H9 (cell line): ENCODE data around the gene DHODH. TPM values are rescaled to one million over a fixed set of nuclear protein-coding genes. Genes with fewer than 3 reads are reported as not detected.

ENCODE experiments used
- DNase-seq: peaks from one replicate; pipeline ENCODE4 v3.0.0-alpha.2; 2017
- H2AFZ ChIP-seq: one replicate; pipeline ENCODE4 v1.6.1; 2013; ENCODE audit warnings: mild to moderate bottlenecking, low read length, control low read depth, moderate library complexity
- H2AK5ac ChIP-seq: 2 replicates; pipeline ENCODE4 v1.6.1; 2013; ENCODE audit warnings: low read length, control low read depth, mixed read lengths; ENCODE audit not compliant: insufficient read length
- H2BK120ac ChIP-seq: one replicate; pipeline ENCODE4 v1.6.1; 2013; ENCODE audit warnings: low read depth, mild to moderate bottlenecking, low read length, control low read depth, inconsistent platforms; ENCODE audit not compliant: poor library complexity, severe bottlenecking
- H2BK12ac ChIP-seq: 2 replicates; pipeline ENCODE4 v1.6.1; 2013; ENCODE audit warnings: low read length, control low read depth, mixed read lengths, low read depth; ENCODE audit not compliant: insufficient read length
- H2BK15ac ChIP-seq: 2 replicates; pipeline ENCODE4 v1.6.1; 2013; ENCODE audit warnings: low read depth, low read length, control low read depth
- H2BK20ac ChIP-seq: one replicate; pipeline ENCODE4 v1.6.1; 2013; ENCODE audit warnings: low read depth, mild to moderate bottlenecking, low read length, control low read depth, inconsistent platforms; ENCODE audit not compliant: poor library complexity, severe bottlenecking
- H2BK5ac ChIP-seq: 2 replicates; pipeline ENCODE4 v1.6.1; 2013; ENCODE audit warnings: low read length, control low read depth, mixed read lengths; ENCODE audit not compliant: insufficient read length
- H3K14ac ChIP-seq: 2 replicates; pipeline ENCODE4 v1.6.1; 2013; ENCODE audit warnings: low read length, control low read depth; ENCODE audit not compliant: insufficient read depth
- H3K18ac ChIP-seq: 2 replicates; pipeline ENCODE4 v1.6.1; 2013; ENCODE audit warnings: low read depth, mild to moderate bottlenecking, mixed read lengths, low read length, control low read depth; ENCODE audit not compliant: insufficient read length
- H3K23ac ChIP-seq: 2 replicates; pipeline ENCODE4 v1.6.1; 2013; ENCODE audit warnings: low read length, control low read depth, mixed read lengths, low read depth; ENCODE audit not compliant: insufficient read length
- H3K23me2 ChIP-seq: 2 replicates; pipeline ENCODE4 v1.6.1; 2013; ENCODE audit warnings: low read depth, mild to moderate bottlenecking, mixed read lengths, low read length, control low read depth; ENCODE audit not compliant: insufficient read length, poor library complexity, severe bottlenecking
- H3K27ac ChIP-seq: 2 replicates; pipeline ENCODE4 v1.5.1; 2013; ENCODE audit warnings: low read length, control low read depth, mixed read lengths, low read depth; ENCODE audit not compliant: insufficient read length
- H3K27me3 ChIP-seq: 2 replicates; pipeline ENCODE4 v1.6.1; 2013; ENCODE audit warnings: low read length, control low read depth, inconsistent platforms; ENCODE audit not compliant: insufficient read depth
- H3K4ac ChIP-seq: 2 replicates; pipeline ENCODE4 v1.6.1; 2013; ENCODE audit warnings: low read depth, mild to moderate bottlenecking, control low read depth, inconsistent platforms, low read length, moderate library complexity
- H3K4me1 ChIP-seq: 2 replicates; pipeline ENCODE4 v1.6.1; 2013; ENCODE audit warnings: low read length, control low read depth, inconsistent platforms; ENCODE audit not compliant: insufficient read depth
- H3K4me2 ChIP-seq: 2 replicates; pipeline ENCODE4 v1.6.1; 2013; ENCODE audit warnings: low read length, control low read depth, mixed read lengths; ENCODE audit not compliant: insufficient read length, insufficient read depth
- H3K56ac ChIP-seq: 2 replicates; pipeline ENCODE4 v1.6.1; 2013; ENCODE audit warnings: low read depth, mild to moderate bottlenecking, mixed read lengths, low read length, control low read depth; ENCODE audit not compliant: insufficient read length
- H3K79me1 ChIP-seq: 2 replicates; pipeline ENCODE4 v1.6.1; 2013; ENCODE audit warnings: low read depth, mild to moderate bottlenecking, moderate library complexity, low read length, control low read depth, inconsistent platforms; ENCODE audit not compliant: insufficient read depth, poor library complexity, severe bottlenecking
- H3K79me2 ChIP-seq: 2 replicates; pipeline ENCODE4 v1.6.1; 2013; ENCODE audit warnings: low read length, control low read depth, inconsistent platforms; ENCODE audit not compliant: insufficient read depth
- H3K9ac ChIP-seq: 2 replicates; pipeline ENCODE4 v1.6.1; 2013; ENCODE audit warnings: low read length, control low read depth, mixed read lengths; ENCODE audit not compliant: insufficient read length; ENCODE audit errors: extremely low read depth
- H3K9me3 ChIP-seq: one replicate; pipeline ENCODE4 v1.6.1; 2013; ENCODE audit warnings: low read depth, low read length, inconsistent platforms; ENCODE audit not compliant: control insufficient read depth
- H3T11ph ChIP-seq: one replicate; pipeline ENCODE4 v1.6.1; 2013; ENCODE audit warnings: mild to moderate bottlenecking, low read length, control low read depth, inconsistent platforms
- H4K20me1 ChIP-seq: one replicate; pipeline ENCODE4 v1.6.1; 2013; ENCODE audit not compliant: control insufficient read depth, insufficient read length, insufficient read depth
- H4K5ac ChIP-seq: 2 replicates; pipeline ENCODE4 v1.6.1; 2013; ENCODE audit warnings: low read depth, mild to moderate bottlenecking, mixed read lengths, low read length, control low read depth; ENCODE audit not compliant: insufficient read length
- H4K8ac ChIP-seq: replicated peaks from 2 replicates; pipeline ENCODE4 v1.6.1; 2013; ENCODE audit warnings: low read length, control low read depth, mixed read lengths, low read depth; ENCODE audit not compliant: insufficient read length
- H4K91ac ChIP-seq: 2 replicates; pipeline ENCODE4 v1.6.1; 2013; ENCODE audit warnings: low read depth, mild to moderate bottlenecking, moderate library complexity, mixed read lengths, low read length, control low read depth; ENCODE audit not compliant: insufficient read length
- H3K27ac Mint-ChIP-seq, 3 experiments: 2 replicates in 2 of 3; 3 replicates in 1 of 3; pipeline ENCODE4 v1.8.0; 2020 to 2021; ENCODE audit warnings: mixed read lengths in 3 of 3, mild to moderate bottlenecking in 1 of 3, moderate library complexity in 1 of 3
- H3K27me3 Mint-ChIP-seq: 2 replicates; pipeline ENCODE4 v1.8.0; 2021; ENCODE audit warnings: low read depth, mild to moderate bottlenecking, moderate library complexity, mixed read lengths
- H3K36me3 Mint-ChIP-seq, 3 experiments: 2 replicates in 2 of 3; 3 replicates in 1 of 3; pipeline ENCODE4 v1.8.0; 2020 to 2021; ENCODE audit warnings: low read depth in 3 of 3, mixed read lengths in 3 of 3; ENCODE audit not compliant: insufficient read depth in 1 of 3
- H3K4me1 Mint-ChIP-seq, 2 experiments: 2 replicates each; pipeline ENCODE4 v1.8.0; 2020; ENCODE audit warnings: mixed read lengths in 2 of 2
- H3K4me3 Mint-ChIP-seq, 2 experiments: 2 replicates in 1 of 2; 3 replicates in 1 of 2; pipeline ENCODE4 v1.8.0; 2020 to 2021; ENCODE audit warnings: mild to moderate bottlenecking in 2 of 2, mixed read lengths in 2 of 2, moderate library complexity in 1 of 2
- H3K9me3 Mint-ChIP-seq, 2 experiments: 2 replicates in 1 of 2; 3 replicates in 1 of 2; pipeline ENCODE4 v1.8.0; 2020; ENCODE audit warnings: mild to moderate bottlenecking in 2 of 2, mixed read lengths in 2 of 2, moderate library complexity in 1 of 2
- WGBS: extraction: QIAGEN DNeasy Blood & Tissue Kit; methylation state at CpG from one replicate; pipeline ENCODE4 v1.1.7; 2013; ENCODE audit warnings: missing lambda C conversion rate, low lambda C conversion rate, mixed read lengths; ENCODE audit not compliant: insufficient read length; ENCODE audit errors: extremely low coverage; 5-methylcytosine and 5-hydroxymethylcytosine counted together
- total RNA-seq: library from RNA; stranded (reverse); gene quantifications from 2 replicates; pipeline ENCODE4 v1.2.1, GENCODE V29; 2021
- TF ChIP-seq, protein P1 (sequence below): fragments of 200-600 bp; sonication (generic); conservative IDR thresholded peaks from 3 replicates; pipeline ENCODE4 v1.8.0; 2021; ENCODE audit warnings: antibody characterized with exemption, mild to moderate bottlenecking

DHODH gene
- total RNA-seq, 1 experiment from 2014 or later, result 16.4 TPM

DNA sequence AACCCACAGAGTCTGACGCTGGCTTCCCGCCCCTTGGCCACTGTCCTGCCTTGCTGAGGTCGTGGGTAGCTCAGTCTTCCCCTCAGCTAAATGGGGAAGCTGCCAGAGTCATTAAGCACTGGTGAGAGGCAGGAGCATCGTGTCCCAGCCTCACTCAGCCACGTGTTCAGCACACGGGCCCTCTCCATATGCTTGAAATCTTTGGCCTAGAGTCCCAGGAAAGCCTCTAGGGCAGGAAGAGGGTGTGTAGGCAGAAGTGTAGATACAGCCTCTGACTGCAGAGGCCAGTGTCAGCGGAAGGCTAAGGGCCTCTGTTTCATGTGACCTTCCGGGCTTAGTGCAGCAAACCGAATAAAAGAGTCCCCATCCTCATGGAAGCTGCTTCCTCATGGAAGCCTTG, 4.1 kb downstream of the DHODH start:
- H3K9ac ChIP-seq, result no peak overlapping the region
- no peak overlapping the region for H3K23ac ChIP-seq
- DNase-seq, result no peak
- H2BK5ac ChIP-seq, result no peak overlapping the region
- TF ChIP-seq, protein P1, sequence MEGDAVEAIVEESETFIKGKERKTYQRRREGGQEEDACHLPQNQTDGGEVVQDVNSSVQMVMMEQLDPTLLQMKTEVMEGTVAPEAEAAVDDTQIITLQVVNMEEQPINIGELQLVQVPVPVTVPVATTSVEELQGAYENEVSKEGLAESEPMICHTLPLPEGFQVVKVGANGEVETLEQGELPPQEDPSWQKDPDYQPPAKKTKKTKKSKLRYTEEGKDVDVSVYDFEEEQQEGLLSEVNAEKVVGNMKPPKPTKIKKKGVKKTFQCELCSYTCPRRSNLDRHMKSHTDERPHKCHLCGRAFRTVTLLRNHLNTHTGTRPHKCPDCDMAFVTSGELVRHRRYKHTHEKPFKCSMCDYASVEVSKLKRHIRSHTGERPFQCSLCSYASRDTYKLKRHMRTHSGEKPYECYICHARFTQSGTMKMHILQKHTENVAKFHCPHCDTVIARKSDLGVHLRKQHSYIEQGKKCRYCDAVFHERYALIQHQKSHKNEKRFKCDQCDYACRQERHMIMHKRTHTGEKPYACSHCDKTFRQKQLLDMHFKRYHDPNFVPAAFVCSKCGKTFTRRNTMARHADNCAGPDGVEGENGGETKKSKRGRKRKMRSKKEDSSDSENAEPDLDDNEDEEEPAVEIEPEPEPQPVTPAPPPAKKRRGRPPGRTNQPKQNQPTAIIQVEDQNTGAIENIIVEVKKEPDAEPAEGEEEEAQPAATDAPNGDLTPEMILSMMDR, result no peak
- H3K4ac ChIP-seq, result no peak overlapping the region
- no peak overlapping the region for H3K4me2 ChIP-seq
- H3K36me3 Mint-ChIP-seq, result peaks cover 10 to 41% (median 36%) of the 10 kb centered on the region in 3 experiments; a peak in 6 of 7 replicates
- no peak overlapping the region for H2BK12ac ChIP-seq
- H3K4me1 ChIP-seq, result no peaks in the 10 kb centered on the region
- no peaks in the 10 kb centered on the region for H3K9me3 ChIP-seq
- no peaks in the 10 kb centered on the region for H3K79me1 ChIP-seq
- H2AFZ ChIP-seq, result no peak overlapping the region
- no peaks in the 10 kb centered on the region for H3K23me2 ChIP-seq
- H4K5ac ChIP-seq, result no peak overlapping the region
- H3K4me3 Mint-ChIP-seq, result no peak overlapping the region
- peaks cover 6 to 8% of the 10 kb centered on the region in 2 experiments; a peak in 3 of 4 replicates for H3K4me1 Mint-ChIP-seq
- no peak overlapping the region for H2BK15ac ChIP-seq
- no peaks in the 10 kb centered on the region for H3K27me3 ChIP-seq
- H2AK5ac ChIP-seq, result no peak overlapping the region
- no peak overlapping the region for H3T11ph ChIP-seq
- H4K8ac ChIP-seq, result no peak overlapping the region
- H3K14ac ChIP-seq, result no peak overlapping the region
- H4K91ac ChIP-seq, result no peak overlapping the region
- H3K27me3 Mint-ChIP-seq, result no peaks in the 10 kb centered on the region
- H2BK120ac ChIP-seq, result no peak overlapping the region
- no peaks in the 10 kb centered on the region for H3K79me2 ChIP-seq
- H3K56ac ChIP-seq, result no peak overlapping the region
- no peak overlapping the region; a peak in 1 of 7 replicates for H3K27ac Mint-ChIP-seq
- H3K18ac ChIP-seq, result no peak overlapping the region
- H3K27ac ChIP-seq, result no peak overlapping the region
- no CpG with 5 or more reads among the region's 9 CpGs for WGBS
- H3K9me3 Mint-ChIP-seq, result no peaks in the 10 kb centered on the region; a peak in 1 of 5 replicates
- no peaks in the 10 kb centered on the region for H4K20me1 ChIP-seq
- H2BK20ac ChIP-seq, result no peak overlapping the region
